Stimulated activated CD8-positive, alpha-beta memory T cell treated with anti-CD3 and anti-CD28 coated beads, Interleukin-15, amount 100 ng/mL, for 24 hours (primary cell): ENCODE data around the gene NRCAM.
"Not testable (repeated sequence)": the region's sequence is repeated elsewhere in the genome, so short reads cannot be mapped to it uniquely, and the experiment has no call there.

Experiments
- DNase-seq: peaks from one replicate; pipeline ENCODE4 v3.0.0-alpha.2; 2020; ENCODE audit warnings: low read depth

The NRCAM gene

GRCh38 chr7:108455998-108456677 is at the start of gene NRCAM:
Gene NRCAM, minus strand, starts transcription at chr7:108456436. Its CDS starts 216,372 bp downstream, at chr7:108240064.
- peak; percentile 13 for DNase-seq

GRCh38 chr7:108504576-108504975 is 48.3 kb upstream of the NRCAM start:
- not testable (repeated sequence) for DNase-seq

- no peak for DNase-seq
Measured at GRCh38 chr7:108503112-108504026, 47.1 kb upstream of the NRCAM start.

GRCh38 chr7:108499566-108499965 is 43.3 kb upstream of the NRCAM start:
- no peak for DNase-seq

GRCh38 chr7:108498481-108498880 is 42.2 kb upstream of the NRCAM start:
- DNase-seq = no peak

- DNase-seq = no peak
Measured at GRCh38 chr7:108497082-108497725, 41.0 kb upstream of the NRCAM start.

- no peak for DNase-seq
Measured at GRCh38 chr7:108492742-108493141, 36.5 kb upstream of the NRCAM start.

GRCh38 chr7:108488768-108489538 is 32.7 kb upstream of the NRCAM start:
- no peak for DNase-seq

GRCh38 chr7:108487646-108488045 is 31.4 kb upstream of the NRCAM start:
- DNase-seq = no peak

- no peak for DNase-seq
Measured at GRCh38 chr7:108486291-108486966, 30.2 kb upstream of the NRCAM start.

- no peak for DNase-seq
Measured at GRCh38 chr7:108484137-108484536, 27.9 kb upstream of the NRCAM start.

GRCh38 chr7:108480311-108480710 is 24.1 kb upstream of the NRCAM start:
- no peak for DNase-seq

GRCh38 chr7:108479751-108480150 is 23.5 kb upstream of the NRCAM start:
- DNase-seq = no peak

GRCh38 chr7:108479118-108479517 is 22.9 kb upstream of the NRCAM start:
- DNase-seq = no peak

GRCh38 chr7:108468246-108468645 is 12.0 kb upstream of the NRCAM start:
- no peak for DNase-seq

GRCh38 chr7:108467391-108467790 is 11.2 kb upstream of the NRCAM start:
- DNase-seq = no peak

GRCh38 chr7:108466322-108466721 is 10.1 kb upstream of the NRCAM start:
- not testable (repeated sequence) for DNase-seq

GRCh38 chr7:108464743-108465142 is 8.5 kb upstream of the NRCAM start:
- no peak for DNase-seq

- DNase-seq = no peak
Measured at GRCh38 chr7:108463613-108464012, 7.4 kb upstream of the NRCAM start.

- DNase-seq = no peak
Measured at GRCh38 chr7:108461840-108462239, 5.6 kb upstream of the NRCAM start.

GRCh38 chr7:108460964-108461363 is 4.7 kb upstream of the NRCAM start:
- DNase-seq = no peak
